ENCODE results near the gene ITPRIPL2. TPM values are rescaled to one million over a fixed set of nuclear protein-coding genes. Genes with fewer than 3 reads are reported as not detected.

Gene ITPRIPL2
- polyA plus RNA-seq, 1 donor (not counting 4 experiments of a cell fraction or from before 2014, with no cell fraction given), result 5.9 TPM

DNA sequence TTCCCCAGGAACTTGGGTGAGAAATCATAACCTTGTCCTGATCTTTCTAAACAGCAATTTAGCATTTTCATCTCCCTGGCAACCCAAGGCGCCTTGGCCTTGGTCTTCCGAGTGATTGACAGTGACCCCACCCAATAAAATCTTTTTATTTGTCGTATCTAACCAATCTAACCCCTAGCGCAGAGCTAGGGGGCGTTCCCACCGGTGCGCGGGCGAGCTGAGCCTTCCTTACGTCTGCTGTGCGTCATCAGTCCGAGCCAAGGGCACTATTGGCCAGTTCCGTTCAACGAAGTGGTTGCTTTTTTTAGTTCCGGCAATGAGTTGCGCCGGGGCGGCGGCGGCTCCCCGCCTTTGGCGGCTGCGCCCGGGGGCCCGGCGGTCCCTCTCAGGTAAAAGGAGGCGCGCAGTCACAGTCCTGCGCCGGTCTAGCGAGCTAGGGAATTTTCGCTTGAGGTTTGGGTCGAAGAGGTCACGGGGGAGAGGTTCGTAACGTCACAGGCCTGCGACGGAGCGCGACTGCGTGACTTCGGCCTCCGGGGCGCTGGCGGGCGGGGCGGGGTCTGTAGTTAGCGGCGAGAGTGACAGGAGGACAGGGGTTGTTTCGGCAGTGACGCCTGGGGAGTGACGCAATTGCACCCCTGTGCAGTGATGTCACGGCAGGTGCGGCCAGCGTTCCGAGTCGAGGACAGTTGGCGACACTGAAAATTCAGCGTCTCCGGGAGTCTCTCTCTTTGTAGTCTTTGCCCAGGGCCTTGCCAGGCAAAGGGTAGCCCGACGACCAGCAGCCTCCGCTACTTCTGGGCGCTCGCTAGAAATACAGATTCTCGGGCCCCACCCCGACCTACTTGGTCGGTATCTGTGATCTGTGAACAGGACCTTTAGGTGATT lies 46.2 kb upstream of the ITPRIPL2 start, which contains the start of gene COQ7:
Gene COQ7, plus strand, starts transcription at position 266 of the 888 bp plus-strand sequence. Its CDS starts 51 bp downstream, at position 317.
- no peaks in the 10 kb centered on the region for H3K9me3 ChIP-seq (ENCODE audit: control insufficient read depth, low read depth, low read length)
- peaks cover 2% of the 10 kb centered on the region for H3K79me2 ChIP-seq (ENCODE audit: control insufficient read depth, insufficient read depth, low read length)
- H4K20me1 ChIP-seq (ENCODE audit: control insufficient read depth, extremely low read depth, insufficient read depth, low read length), result no peaks in the 10 kb centered on the region
- H3K27ac ChIP-seq (ENCODE audit: control insufficient read depth, insufficient read depth, low read length), result peak within 1 kb of the TSS; percentile 92
- peaks cover 6% of the 10 kb centered on the region for H3K4me1 ChIP-seq (ENCODE audit: control insufficient read depth, extremely low read depth, insufficient read depth, low read length)
- no peaks in the 10 kb centered on the region for H3K27me3 ChIP-seq (ENCODE audit: control insufficient read depth, extremely low read depth, insufficient read depth, low read length)
- dilution Hi-C loops (cut with MboI; ENCODE audit: extremely low pct_ligation_motif_present, low sequenced_read_pairs), result no loop called here
- TF ChIP-seq EZH2 (IDR thresholded peaks at IDR 0.05; ENCODE audit: low read length), result no peak
- TF ChIP-seq, protein P1, sequence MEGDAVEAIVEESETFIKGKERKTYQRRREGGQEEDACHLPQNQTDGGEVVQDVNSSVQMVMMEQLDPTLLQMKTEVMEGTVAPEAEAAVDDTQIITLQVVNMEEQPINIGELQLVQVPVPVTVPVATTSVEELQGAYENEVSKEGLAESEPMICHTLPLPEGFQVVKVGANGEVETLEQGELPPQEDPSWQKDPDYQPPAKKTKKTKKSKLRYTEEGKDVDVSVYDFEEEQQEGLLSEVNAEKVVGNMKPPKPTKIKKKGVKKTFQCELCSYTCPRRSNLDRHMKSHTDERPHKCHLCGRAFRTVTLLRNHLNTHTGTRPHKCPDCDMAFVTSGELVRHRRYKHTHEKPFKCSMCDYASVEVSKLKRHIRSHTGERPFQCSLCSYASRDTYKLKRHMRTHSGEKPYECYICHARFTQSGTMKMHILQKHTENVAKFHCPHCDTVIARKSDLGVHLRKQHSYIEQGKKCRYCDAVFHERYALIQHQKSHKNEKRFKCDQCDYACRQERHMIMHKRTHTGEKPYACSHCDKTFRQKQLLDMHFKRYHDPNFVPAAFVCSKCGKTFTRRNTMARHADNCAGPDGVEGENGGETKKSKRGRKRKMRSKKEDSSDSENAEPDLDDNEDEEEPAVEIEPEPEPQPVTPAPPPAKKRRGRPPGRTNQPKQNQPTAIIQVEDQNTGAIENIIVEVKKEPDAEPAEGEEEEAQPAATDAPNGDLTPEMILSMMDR (optimal IDR thresholded peaks at IDR 0.05 in 1 of 3, IDR thresholded peaks at IDR 0.05 in 1 of 3, conservative IDR thresholded peaks at IDR 0.05 in 1 of 3; ENCODE audit: extremely low read depth in 1 of 3, insufficient read depth in 2 of 3, low read length in 3 of 3), result no peak
- H3K9me1 ChIP-seq (ENCODE audit: control insufficient read depth, extremely low read depth, insufficient read depth, low read length), result no peaks in the 10 kb centered on the region
- H3K4me2 ChIP-seq (ENCODE audit: control insufficient read depth, extremely low read depth, insufficient read depth, low read depth, low read length), result peak within 1 kb of the TSS; percentile 94
- FAIRE-seq, result peak; percentile 57
- peak within 1 kb of the TSS; percentile 92 for H2AFZ ChIP-seq (ENCODE audit: control insufficient read depth, low read length)
- peaks cover 0 to under 1% of the 10 kb centered on the region in 2 experiments for H3K36me3 ChIP-seq (ENCODE audit: control insufficient read depth in 2 of 2, extremely low read depth in 1 of 2, insufficient read depth in 2 of 2, low read length in 2 of 2)
- peak within 1 kb of the TSS; percentile 98 for H3K9ac ChIP-seq (ENCODE audit: control insufficient read depth, extremely low read depth, insufficient read depth, low read length)
- peak; percentile 91 for DNase-seq (ENCODE audit: low read depth, low spot score)
- peak within 1 kb of the TSS; percentile 54 to 100 (median 86) for H3K4me3 ChIP-seq (ENCODE audit: control insufficient read depth in 2 of 3, extremely low read depth in 1 of 3, insufficient read depth in 2 of 3, low read depth in 1 of 3, low read length in 3 of 3)

DNA sequence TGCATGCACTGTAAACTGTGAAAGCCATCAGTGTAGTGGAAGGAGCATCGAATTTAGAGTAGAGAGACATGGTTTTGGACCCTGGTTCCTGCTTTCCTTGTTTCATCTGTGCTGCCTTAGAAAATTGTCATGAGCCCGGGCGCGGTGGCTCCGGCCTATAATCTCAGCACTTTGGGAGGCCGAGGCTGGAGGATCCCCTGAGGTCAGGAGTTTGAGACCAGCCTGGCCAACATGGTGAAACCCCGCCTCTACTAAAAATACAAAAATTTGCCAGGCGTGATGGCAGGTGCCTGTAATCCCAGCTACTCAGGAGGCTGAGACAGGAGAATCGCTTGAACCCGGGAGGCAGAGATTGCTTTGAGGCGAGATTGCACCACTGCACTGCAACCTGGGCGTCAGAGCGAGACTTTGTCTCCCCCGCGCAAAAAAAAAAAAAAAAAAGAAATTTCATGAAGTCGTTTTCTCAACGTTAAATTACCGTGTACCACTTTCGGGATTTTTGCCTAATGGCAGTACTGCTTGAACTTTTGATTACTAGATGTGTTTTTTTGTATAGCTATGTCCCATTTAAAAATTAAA lies 45.4 kb upstream of the ITPRIPL2 start:
- Histone ChIP-seq H3K4me3 (ENCODE audit: control insufficient read depth in 2 of 3, extremely low read depth in 1 of 3, insufficient read depth in 2 of 3, low read depth in 1 of 3, low read length in 3 of 3) (peak overlapping the region; percentile 54 to 100 (median 86)), H3K27ac (ENCODE audit: control insufficient read depth, insufficient read depth, low read length) (peak overlapping the region; percentile 92), H3K79me2 (ENCODE audit: control insufficient read depth, insufficient read depth, low read length) (peaks cover 2% of the 10 kb centered on the region), H3K36me3 (ENCODE audit: control insufficient read depth in 2 of 2, extremely low read depth in 1 of 2, insufficient read depth in 2 of 2, low read length in 2 of 2) (peaks cover under 1 to 2% of the 10 kb centered on the region in 2 experiments), H3K4me2 (ENCODE audit: control insufficient read depth, extremely low read depth, insufficient read depth, low read depth, low read length) (peak overlapping the region; percentile 94), H3K9ac (ENCODE audit: control insufficient read depth, extremely low read depth, insufficient read depth, low read length) (peak overlapping the region; percentile 98), H3K27me3 (ENCODE audit: control insufficient read depth, extremely low read depth, insufficient read depth, low read length) (no peaks in the 10 kb centered on the region), H3K9me3 (ENCODE audit: control insufficient read depth, low read depth, low read length) (no peaks in the 10 kb centered on the region), H3K9me1 (ENCODE audit: control insufficient read depth, extremely low read depth, insufficient read depth, low read length) (no peaks in the 10 kb centered on the region), H2AFZ (ENCODE audit: control insufficient read depth, low read length) (peak overlapping the region; percentile 92), H3K4me1 (ENCODE audit: control insufficient read depth, extremely low read depth, insufficient read depth, low read length) (peaks cover 6% of the 10 kb centered on the region), H4K20me1 (ENCODE audit: control insufficient read depth, extremely low read depth, insufficient read depth, low read length) (no peaks in the 10 kb centered on the region)
- DNase-seq (ENCODE audit: low read depth, low spot score) (no peak), FAIRE-seq (no peak)
- TF ChIP-seq, protein P1 (optimal IDR thresholded peaks at IDR 0.05 in 1 of 3, IDR thresholded peaks at IDR 0.05 in 1 of 3, conservative IDR thresholded peaks at IDR 0.05 in 1 of 3; ENCODE audit: extremely low read depth in 1 of 3, insufficient read depth in 2 of 3, low read length in 3 of 3), result no peak
- TF ChIP-seq EZH2 (IDR thresholded peaks at IDR 0.05; ENCODE audit: low read length), result no peak
- dilution Hi-C loops (cut with MboI; ENCODE audit: extremely low pct_ligation_motif_present, low sequenced_read_pairs), result no loop called here
